ENCODE data around the gene CEP85. TPM values are rescaled to one million over a fixed set of nuclear protein-coding genes. Genes with fewer than 3 reads are reported as not detected.

The CEP85 gene, protein sequence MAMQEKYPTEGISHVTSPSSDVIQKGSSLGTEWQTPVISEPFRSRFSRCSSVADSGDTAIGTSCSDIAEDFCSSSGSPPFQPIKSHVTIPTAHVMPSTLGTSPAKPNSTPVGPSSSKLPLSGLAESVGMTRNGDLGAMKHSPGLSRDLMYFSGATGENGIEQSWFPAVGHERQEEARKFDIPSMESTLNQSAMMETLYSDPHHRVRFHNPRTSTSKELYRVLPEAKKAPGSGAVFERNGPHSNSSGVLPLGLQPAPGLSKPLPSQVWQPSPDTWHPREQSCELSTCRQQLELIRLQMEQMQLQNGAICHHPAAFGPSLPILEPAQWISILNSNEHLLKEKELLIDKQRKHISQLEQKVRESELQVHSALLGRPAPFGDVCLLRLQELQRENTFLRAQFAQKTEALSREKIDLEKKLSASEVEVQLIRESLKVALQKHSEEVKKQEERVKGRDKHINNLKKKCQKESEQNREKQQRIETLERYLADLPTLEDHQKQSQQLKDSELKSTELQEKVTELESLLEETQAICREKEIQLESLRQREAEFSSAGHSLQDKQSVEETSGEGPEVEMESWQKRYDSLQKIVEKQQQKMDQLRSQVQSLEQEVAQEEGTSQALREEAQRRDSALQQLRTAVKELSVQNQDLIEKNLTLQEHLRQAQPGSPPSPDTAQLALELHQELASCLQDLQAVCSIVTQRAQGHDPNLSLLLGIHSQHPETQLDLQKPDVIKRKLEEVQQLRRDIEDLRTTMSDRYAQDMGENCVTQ
- 107 TPM for total RNA-seq

DNA sequence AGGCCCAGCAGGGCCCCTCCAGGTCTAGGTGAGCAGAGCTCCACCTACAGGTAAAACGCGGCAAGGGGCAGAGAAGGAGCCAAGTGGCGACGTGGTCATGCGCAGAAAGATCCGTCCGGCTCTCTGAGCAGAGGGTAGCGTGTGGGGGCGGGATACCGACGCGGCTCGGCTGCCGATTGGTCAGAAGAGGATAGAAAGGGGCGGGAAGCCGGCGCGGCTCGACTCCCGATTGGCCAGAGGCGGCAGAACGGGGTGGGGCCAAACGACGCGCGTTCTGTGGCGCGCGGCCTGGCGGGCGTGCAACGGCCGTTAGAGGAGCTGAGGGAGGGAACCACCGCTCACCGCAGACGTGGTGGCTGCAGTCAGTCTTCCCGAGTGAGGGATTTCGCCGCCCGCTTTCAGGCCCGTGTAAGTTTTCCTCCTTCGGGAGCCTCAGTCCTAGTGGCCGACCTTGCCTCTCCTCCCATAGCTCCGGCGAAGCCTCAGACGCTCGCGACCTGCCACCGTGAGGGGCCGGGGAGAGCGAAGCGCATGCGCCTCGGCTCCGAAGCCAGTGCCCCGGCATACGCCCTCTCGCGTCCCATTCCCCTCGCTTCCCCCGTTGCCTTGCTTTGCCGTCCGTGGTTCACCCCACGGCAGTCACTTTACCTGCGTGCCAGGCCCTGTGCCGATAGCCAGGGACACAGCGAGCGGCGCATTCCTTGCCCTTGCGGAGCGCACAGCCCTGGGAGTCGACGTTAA is at the start of gene CEP85:
Gene CEP85 (plus strand): TSS at position 298 of the 741 bp plus-strand sequence. CDS start 5,584 bp downstream, outside the sequence.
- peak; percentile 99 for DNase-seq

DNA sequence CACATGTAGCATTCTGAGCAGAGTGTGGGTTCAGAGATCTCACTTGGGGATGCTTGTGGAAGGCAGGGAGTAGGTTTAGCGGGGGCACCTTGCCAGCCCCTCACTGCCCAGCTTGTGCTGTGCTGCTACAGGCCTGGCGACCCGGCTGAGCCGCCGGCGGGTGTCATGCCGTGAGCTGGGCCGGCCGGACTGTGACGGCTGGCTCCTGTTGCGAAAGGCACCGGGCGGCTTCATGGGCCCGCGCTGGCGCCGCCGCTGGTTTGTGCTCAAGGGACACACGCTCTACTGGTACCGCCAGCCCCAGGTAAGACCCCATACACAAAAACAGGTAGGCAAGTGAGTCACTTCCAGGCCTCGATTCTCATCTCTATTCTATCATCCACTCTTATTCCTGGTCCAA is 49.1 kb upstream of the CEP85 start:
- no peak for DNase-seq

DNA sequence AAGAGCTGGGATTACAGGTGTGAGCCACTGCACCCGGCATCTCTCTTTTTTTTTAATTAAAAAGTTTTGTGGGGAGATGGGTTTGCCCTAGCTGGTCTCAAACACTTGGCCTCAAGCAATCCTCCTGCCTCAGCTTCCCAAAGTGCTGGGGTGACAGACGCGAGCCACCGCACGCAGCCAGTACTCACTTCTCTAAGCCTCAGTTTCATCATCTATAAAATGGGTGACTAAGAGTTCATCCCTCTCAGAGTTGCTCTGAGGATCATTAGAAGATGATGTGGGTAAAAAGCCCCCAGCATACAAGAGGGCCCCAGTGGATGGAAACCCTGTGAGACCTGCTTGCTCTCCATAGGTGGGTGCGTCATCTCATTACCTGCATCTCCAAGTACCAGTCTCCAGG is 46.1 kb upstream of the CEP85 start:
- no peak for DNase-seq

DNA sequence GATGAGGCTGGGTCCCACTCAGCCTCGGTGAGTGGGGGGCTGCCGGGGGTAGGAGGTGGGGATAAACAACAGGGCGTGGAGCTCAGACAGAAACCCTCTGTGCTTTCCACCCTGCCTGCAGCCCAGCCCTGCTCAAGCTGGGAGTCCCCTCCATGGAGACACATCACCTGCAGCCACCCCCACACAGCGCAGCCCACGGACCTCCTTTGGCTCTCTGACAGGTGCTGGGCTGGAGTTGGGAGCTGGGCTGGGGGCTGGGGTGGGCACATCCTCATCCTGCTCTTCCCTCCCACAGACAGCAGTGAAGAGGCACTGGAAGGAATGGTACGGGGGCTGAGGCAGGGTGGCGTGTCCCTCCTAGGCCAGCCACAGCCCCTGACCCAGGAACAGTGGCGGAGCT is 45.5 kb upstream of the CEP85 start:
- no peak for DNase-seq

DNA sequence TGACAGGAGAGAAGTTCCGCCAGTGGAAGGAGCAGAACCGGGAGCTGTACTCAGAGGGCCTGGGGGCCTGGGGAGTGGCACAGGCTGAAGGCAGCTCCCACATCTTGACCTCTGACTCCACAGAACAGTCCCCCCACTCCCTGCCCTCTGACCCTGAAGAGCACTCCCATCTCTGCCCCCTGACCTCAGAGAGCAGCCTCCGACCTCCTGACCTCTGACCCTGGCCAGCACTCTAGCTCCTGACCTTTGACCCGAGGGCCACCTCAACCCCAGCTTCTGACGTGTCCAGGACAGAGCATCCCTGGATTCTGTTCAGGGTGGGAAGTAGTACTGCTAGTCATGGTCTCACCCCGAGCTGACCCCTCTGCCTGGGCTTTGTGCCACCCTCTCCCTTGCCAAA is 44.7 kb upstream of the CEP85 start:
- DNase-seq = no peak

DNA sequence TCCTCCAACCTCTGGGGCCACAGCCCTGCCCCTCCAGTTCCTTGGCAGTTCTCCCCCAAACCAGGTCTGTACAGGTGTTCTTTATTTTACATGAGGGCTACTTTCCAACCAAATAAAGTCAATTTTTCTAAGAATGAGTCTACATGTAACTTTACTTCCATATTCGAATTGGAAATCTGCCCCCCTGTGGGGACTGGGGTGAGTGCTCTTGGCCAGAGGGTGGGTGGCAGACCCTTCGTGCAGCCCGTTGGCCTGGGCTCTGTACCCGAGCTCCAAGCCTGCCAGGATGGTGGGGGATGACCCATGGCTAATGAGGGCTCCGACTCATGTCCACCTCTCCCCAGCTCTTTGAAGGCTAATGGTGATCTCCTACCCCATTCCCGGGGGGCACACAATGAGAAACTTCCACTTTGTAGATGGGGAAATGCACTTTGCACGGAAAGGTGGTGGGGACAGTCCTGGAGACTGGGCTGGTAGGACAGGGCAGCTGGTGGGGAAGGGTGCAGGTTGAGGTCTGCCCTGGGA is 44.2 kb upstream of the CEP85 start:
- no peak for DNase-seq

DNA sequence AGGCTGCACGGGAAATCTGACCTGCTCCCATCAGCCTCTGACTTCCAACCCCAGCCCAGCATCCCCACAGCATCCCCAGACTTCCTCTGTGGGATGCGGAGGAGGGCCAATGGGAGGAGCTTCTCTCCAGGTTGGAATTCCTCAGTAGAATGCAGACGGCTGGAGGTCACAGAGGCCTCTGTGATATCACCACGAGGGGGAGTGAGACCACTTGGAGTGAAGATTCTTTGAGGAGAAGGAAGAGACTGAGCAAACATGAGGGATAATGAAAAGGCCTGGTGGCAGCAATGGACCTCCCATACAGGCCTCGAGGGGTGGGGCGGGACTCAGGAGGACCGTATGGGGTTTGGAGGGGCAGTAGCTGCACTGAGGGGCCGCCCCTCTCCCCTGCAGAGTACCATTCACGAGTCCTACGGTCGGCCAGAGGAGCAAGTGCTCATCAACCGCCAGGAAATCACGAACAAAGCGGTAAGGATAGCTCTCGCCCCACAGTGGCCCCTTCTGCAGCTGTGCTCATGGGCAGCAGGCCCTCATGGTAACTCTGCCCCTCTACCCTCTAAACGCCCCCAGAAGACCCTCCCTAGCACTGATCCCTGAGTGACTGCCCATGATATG is 43.5 kb upstream of the CEP85 start, which contains the start of gene CATSPER4:
Gene CATSPER4 (plus strand): TSS at position 230 of the 615 bp plus-strand sequence. CDS start 26 bp downstream, at position 256.
- DNase-seq = peak; percentile 46

DNA sequence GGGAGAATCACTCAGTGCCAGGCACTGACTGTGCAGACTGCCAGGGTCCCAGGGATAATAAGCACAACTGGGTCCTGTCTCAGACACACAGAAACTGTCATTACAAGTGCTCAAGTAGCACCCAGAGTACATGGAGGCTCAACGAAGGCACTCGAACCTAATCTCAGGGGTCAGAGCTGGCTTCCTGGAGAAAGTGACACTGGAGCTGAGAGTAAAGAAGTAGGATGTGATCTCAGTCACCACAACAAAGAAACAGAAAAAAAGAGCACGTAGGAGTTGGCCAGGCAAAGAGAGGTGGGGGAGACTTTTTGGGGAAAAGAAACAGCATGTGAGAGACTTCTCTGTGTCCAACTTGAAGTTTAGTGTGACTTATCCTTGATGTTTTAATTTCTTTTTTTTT is 42.3 kb upstream of the CEP85 start:
- DNase-seq = no peak

DNA sequence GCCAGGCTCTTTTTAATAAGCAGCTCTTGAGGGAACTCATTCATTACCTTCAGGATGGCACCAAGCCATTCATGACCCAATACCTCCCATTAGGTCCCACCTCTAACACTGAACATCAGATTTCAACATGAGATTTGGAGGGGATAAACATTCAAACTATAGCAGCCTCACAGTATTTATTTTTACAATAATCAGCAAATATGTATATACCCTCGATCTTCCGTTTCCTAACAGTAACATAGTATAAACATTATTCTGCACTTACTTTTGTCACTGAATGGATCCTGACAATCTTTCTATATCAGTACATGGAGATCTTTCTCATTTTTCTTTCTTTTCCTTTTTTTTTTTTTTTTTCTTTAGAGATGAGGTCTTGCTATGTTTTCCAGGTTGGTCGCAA is 38.2 kb upstream of the CEP85 start:
- DNase-seq = no peak

DNA sequence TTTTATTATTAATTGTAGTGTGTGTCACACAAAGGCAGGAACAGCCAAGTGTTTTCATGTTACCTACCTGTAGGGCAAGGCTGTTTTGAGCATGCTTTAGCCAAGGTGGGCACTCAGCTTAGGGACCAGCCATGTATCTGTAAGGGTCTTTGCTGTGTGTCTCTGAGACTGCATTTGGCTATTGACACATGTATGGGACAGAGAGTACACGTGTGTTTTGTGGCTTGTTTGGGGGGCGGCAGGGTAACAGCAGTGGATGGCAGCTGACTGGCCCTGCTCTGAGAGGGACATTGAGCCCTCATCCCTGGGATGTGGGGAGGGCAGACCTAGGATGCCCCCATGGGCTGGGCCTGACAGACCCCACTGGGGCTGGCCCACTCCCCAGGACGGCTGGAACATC is 36.7 kb upstream of the CEP85 start:
- DNase-seq = no peak

DNA sequence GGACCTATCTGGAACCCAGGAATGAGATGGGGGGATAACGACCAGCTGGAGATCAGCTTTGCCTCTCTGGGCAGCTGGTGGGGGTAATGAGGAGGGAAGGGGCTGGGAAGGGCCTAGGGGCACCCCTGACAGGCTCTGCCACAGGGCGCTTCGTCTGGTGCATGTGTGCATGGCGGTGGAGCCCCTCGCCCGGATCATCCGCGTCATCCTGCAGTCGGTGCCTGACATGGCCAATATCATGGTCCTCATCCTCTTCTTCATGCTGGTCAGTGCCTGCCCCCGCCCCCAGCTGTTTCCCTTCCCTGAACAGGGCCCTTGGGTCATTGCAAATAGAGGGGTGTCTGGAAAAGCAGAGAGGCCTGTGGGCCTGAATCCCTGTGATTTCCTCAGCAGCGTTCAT is 36.2 kb upstream of the CEP85 start:
- no peak for DNase-seq

DNA sequence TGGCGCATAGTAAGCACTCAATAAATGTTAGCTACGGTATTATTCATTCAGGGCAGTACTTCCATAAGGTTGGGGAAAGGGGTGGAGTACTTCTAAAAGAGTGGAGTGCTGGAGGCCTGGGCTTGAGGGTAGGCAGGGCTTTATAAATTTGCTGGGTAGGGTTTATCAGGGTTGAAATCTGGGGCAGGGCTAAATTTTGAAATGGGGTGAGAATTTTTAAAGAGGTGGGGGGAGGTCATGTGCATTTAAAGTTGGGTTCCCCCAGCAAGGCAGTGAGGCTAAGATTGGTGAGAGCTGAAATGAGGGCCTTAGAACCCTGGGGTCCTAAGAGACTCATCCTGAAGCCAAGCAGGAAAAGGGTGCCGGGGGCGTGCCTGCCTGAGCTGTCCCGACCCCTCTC is 33.6 kb upstream of the CEP85 start:
- no peak for DNase-seq

DNA sequence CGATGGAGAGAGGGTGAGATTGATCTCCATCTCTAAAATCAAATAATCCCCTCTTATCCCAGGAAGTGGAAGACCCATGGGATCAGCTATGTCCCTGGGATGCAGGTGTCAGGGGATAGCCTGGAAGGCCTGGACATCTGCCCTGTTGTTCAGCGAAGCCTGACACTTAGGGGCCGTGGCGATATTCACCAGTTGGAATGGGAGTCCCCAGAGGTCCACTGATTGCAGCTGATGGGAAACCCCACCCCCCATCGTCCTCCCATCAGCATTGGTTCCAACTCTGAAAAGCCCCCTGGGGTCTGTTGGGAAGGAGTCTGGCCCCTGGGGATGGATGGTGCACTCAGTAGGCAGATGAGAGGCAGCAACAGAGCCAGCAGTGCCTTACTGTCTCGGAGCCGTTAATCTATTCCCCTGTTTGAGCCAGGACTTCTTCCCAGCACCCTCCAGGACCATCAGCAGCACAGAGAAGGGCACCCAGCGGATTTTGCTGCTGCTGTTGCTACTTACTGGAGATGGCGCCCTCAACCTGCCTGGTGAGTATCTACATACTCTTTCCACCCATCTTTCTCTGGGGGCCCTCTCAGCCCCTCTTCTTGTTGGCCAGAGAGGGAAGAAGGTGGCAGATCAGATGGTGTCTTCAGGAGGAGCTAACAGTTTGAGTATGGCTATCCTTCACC is 30.2 kb upstream of the CEP85 start:
- DNase-seq = no peak

DNA sequence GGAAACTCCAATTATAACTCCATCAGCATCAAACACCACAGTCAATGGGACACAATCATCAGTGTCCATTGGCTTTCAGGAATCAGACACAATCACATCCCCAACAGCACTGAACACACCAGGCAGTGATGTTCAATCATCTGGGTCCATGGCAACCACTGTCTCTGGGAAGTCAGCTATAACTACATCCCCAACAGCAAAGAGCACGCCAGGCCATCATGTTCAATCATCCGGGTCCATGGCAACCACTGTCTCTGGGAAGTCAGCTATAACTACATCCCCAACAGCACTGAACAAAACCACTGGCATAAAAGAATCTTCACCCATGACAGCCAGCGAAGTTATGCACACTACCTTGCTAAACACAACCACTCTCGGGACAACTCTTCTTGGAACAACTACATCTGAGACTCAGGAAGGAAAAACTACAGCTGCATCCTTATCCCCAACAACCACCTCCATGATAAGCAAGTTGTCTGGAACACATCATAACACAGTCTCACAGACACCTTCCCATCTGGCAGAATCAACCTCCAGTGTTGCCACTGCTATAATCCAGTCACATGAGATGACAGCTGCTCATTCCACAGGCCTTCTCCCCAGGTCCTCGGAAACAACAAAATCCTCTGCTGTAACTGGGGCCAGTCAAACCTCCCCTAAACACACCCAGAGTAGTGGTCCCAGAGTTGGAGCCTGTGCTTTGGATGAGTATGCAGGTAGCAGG is 23.7 kb upstream of the CEP85 start:
- no peak for DNase-seq

DNA sequence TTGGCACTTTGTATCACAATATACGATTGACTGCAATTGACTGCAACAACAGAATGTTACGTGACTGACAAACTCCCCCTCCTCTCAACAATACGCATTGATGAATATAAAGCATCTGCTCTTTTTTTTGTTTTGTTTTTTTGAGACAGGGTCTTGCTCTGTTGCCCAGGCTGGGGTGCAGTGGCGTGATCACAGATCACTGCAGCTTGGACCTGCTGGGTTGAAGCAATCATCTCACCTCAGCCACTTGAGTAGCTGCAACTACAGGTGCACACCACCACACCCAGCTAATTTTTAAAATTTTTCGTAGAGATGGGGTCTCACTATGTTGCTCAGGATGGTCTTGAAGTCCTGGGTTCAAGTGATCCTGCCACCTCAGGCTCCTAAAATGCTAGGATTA is 21.3 kb upstream of the CEP85 start:
- DNase-seq = no peak

DNA sequence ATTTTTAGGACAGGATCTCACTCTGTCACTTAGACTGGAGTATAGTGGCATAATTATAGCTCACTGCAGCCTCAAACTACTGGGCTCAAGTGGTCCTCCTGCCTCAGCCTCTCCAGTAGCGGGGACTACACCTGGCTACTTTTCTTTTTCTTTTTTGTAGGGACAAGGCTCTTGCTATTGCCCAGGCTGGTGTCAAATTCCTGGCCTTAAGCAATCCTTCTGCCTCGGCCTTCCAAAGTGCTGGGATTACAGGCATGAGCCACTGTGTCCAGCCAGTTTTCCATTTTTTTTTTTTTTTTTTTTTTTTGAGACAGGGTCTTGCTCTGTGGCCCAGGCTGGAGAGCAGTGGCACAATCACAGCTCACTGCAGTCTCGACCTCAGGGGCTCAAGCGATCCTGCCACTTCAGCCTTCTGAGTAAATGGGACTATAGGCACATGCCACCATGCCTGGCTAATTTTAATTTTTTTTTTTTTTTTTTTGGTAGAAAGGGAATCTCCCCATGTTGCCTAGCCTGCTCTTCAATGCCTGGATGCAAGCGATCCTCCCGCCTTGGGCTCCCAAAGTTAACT is 20.6 kb upstream of the CEP85 start:
- DNase-seq = no peak

DNA sequence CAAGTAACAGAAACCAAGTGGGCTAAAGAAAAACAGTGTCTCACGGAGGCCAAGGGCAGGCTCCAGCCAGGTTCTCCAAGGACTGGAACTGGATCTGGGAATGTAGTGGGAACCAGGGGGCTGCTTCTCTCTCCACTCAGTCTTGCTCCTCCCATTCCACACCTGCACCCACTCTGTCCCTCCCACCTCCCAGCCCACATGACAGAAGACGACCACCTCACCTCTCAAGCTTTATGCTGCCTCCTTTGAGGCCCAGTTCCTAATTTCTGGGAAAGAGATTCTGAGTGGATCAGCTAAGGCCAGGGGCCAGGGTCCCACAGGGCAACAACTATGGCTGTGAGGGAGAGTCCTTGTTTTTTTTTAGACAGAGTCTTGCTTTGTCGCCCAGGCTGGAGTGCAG is 18.8 kb upstream of the CEP85 start:
- DNase-seq = no peak

DNA sequence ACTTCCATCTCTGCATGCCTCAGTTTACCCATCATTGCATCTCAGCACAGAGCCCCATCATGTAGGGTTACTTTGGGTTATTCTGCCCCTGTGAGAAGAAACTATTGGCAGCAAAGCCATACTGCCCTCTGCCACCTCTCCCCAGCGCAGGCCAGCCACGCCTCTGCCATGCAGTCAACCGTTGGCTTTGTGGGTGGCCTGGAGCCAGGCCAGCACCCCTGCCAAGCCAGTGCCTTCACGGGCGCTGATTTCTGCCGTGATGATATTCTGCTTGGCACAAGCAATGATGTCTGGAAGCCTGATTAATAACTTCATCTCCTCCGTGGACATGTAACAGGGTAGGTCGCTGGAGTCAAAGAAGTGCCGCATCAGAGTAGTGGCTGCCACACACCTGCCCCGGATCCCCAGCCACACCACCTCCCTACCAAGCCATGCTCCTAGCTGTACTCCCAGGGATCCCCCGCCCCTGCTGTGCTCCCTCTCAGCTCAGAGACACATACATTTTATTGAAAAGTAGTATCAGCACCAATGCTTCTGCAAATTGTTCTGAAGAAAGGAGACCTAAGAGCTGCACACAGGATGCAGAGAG is 15.0 kb upstream of the CEP85 start:
- no peak for DNase-seq

DNA sequence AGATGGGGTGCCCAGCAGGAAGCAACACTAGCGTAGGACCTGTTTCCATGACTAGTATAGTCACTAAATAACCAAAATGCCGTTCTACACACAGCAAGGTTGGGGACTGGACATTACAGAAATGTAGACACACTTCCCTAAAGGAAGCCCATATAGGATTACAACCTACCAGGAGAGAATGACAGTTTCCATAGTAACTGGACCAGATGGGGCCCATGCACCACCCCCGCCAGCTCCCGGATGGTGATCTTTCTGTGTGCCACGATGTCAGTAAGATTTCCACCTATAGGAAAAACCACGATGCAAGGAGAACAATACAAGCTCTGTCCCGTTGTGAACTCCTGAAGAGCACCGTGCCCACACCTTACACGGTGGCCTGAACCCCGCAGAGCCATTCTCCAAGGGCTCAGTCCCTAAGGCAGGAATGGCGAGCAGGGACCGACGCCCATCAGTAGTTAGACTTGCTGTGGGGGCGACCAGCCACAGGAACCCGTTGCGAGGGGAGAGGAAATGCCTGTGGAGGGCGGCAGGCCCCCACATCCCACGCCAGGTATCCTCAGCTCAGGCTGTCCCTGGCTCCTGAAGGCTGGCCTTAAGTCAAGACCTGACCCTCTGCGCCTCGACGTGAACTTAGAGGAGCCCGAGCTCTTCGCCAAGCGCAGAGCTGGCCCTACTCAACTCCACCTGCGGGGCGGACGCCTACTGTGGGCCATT is 13.6 kb upstream of the CEP85 start:
- DNase-seq = no peak

Measured in tongue (tissue), 2 donors.